Lung (tissue), 12 donors: ENCODE measurements around the gene ZNF555. TPM values are rescaled to one million over a fixed set of nuclear protein-coding genes. Genes with fewer than 3 reads are reported as not detected.
A peak's percentile ranks its signal among the peaks of the same experiment; 100 is the strongest.
"Not testable (repeated sequence)": the region's sequence is repeated elsewhere in the genome, so short reads cannot be mapped to it uniquely, and the experiment has no call there.

Experiments
- ATAC-seq: fragments of 200-7000 bp; cut with Tn5 transposase; one replicate; pipeline ENCODE4 v1.9.1; 2020; ENCODE audit warnings: moderate number of reproducible peaks; ENCODE audit not compliant: insufficient read depth, low FRiP score
- DNase-seq, 3 donors: peaks; one replicate each; pipeline ENCODE4 v3.0.0-alpha.2; 2013 to 2017
- H3K27ac ChIP-seq, 2 donors: one replicate each; pipeline ENCODE4 v1.5.1; 2013; ENCODE audit warnings: mild to moderate bottlenecking in 2 of 2, moderate library complexity in 2 of 2, control low read depth in 1 of 2, inconsistent platforms in 1 of 2, low read depth in 1 of 2, low read length in 1 of 2
- H3K27me3 ChIP-seq, 3 donors: one replicate each; pipeline ENCODE4 v1.5.1; 2013; ENCODE audit warnings: low read length in 2 of 3; ENCODE audit not compliant: control insufficient read depth in 3 of 3, insufficient read depth in 3 of 3
- H3K36me3 ChIP-seq, 4 donors: one replicate each; pipeline ENCODE4 v1.5.1; 2013; ENCODE audit warnings: low read length in 4 of 4, mild to moderate bottlenecking in 1 of 4, moderate library complexity in 1 of 4; ENCODE audit not compliant: control insufficient read depth in 4 of 4, insufficient read depth in 4 of 4
- H3K4me1 ChIP-seq, 5 donors: one replicate each; pipeline ENCODE4 v1.5.1; 2013; ENCODE audit warnings: low read length in 5 of 5, mild to moderate bottlenecking in 2 of 5, moderate library complexity in 1 of 5; ENCODE audit not compliant: control insufficient read depth in 5 of 5, insufficient read depth in 5 of 5
- H3K4me3 ChIP-seq: one replicate; pipeline ENCODE4 v1.5.1; 2013; ENCODE audit warnings: mild to moderate bottlenecking, control low read depth, moderate library complexity
- H3K9ac ChIP-seq, 2 donors: one replicate each; pipeline ENCODE4 v1.5.1; 2013; ENCODE audit warnings: low read length in 2 of 2, control low read depth in 1 of 2; ENCODE audit not compliant: insufficient read depth in 1 of 2
- H3K9me3 ChIP-seq, 4 donors: one replicate each; pipeline ENCODE4 v1.5.1; 2013; ENCODE audit warnings: low read length in 3 of 4, mild to moderate bottlenecking in 1 of 4, moderate library complexity in 1 of 4; ENCODE audit not compliant: control insufficient read depth in 4 of 4, insufficient read depth in 3 of 4
- CTCF ChIP-seq: IDR thresholded peaks from 2 replicates; pipeline ENCODE4 v1.5.1; 2012; ENCODE audit warnings: mild to moderate bottlenecking; ENCODE audit errors: control extremely low read depth, extremely low read depth
- WGBS, 2 donors: extraction: QIAGEN DNeasy Blood & Tissue Kit; methylation state at CpG; one replicate each; pipeline ENCODE4 v1.1.7; 2013; 5-methylcytosine and 5-hydroxymethylcytosine counted together
- polyA plus RNA-seq, 2 donors: library from polyadenylated mRNA; stranded (reverse); fragments of 200-250 nt; gene quantifications; one replicate each; pipeline ENCODE4 v1.2.1, GENCODE V29; 2013
- total RNA-seq, 2 donors: library from RNA; depleted of rRNA in 1 of 2; stranded (reverse); fragments of >200 nt in 1 of 2; gene quantifications; one replicate each; pipeline ENCODE4 v1.2.1, GENCODE V29; 2014 to 2021
- donor health status: control.
- donor health status: control.
- donor health status: Bipolar disorder and iron deficiency.
- donor health status: healthy.
- donor health status: DM: yes; HTN: yes; CAD: no.

ZNF555 gene
- total and polyA plus RNA-seq, 4 donors, result 1.6 to 9.6 (median 3.6) TPM

- no peak for TF ChIP-seq CTCF
- peaks cover 0 to 15% (median 0%) of the 10 kb centered on the region in 4 donors for H3K36me3 ChIP-seq
- no peak for ATAC-seq
- no peak overlapping the region for H3K9ac ChIP-seq
- no peak for DNase-seq
- H3K27ac ChIP-seq, result no peak overlapping the region
- H3K27me3 ChIP-seq, result no peaks in the 10 kb centered on the region
- no peaks in the 10 kb centered on the region for H3K9me3 ChIP-seq
- peaks cover 0 to 3% (median 0%) of the 10 kb centered on the region in 5 donors for H3K4me1 ChIP-seq
- WGBS, 2 donors, result 87 to 93% methylated on average over 15 of the region's 15 CpGs
- no peak overlapping the region for H3K4me3 ChIP-seq
Observed at GRCh38 chr19:2815923-2816322, 25.4 kb upstream of the ZNF555 start.

- peaks cover 0 to 15% (median 0%) of the 10 kb centered on the region in 4 donors for H3K36me3 ChIP-seq
- no peaks in the 10 kb centered on the region for H3K27me3 ChIP-seq
- H3K4me1 ChIP-seq, result peaks cover 0 to 3% (median 0%) of the 10 kb centered on the region in 5 donors
- DNase-seq, result no peak
- 91 to 93% methylated on average over 16 of the region's 16 CpGs for WGBS, 2 donors
- no peak overlapping the region for H3K4me3 ChIP-seq
- no peak for ATAC-seq
- H3K27ac ChIP-seq, result no peak overlapping the region
- H3K9ac ChIP-seq, result no peak overlapping the region
- no peak for TF ChIP-seq CTCF
- H3K9me3 ChIP-seq, result no peaks in the 10 kb centered on the region
Observed at GRCh38 chr19:2816641-2817040, 24.6 kb upstream of the ZNF555 start.

GRCh38 chr19:2817237-2817829 is 23.9 kb upstream of the ZNF555 start:
- not testable (repeated sequence) for H3K27me3 ChIP-seq, H3K27ac ChIP-seq, H3K4me1 ChIP-seq, ATAC-seq, H3K4me3 ChIP-seq, H3K9ac ChIP-seq, H3K9me3 ChIP-seq
- H3K36me3 ChIP-seq, result peaks cover 0 to 12% (median 0%) of the 10 kb centered on the region in 4 donors
- peak in 1 of 3 donors; percentile 4 for DNase-seq
- 74 to 83% methylated on average over 22 of the region's 22 CpGs for WGBS, 2 donors

GRCh38 chr19:2819540-2820111 is 21.6 kb upstream of the ZNF555 start, which contains the start of gene ZNF554:
TSS of gene ZNF554 (plus strand) at chr19:2819868. CDS start at chr19:2820072, 204 bp downstream.
- peak; percentile 98 for TF ChIP-seq CTCF
- 0% methylated on average over 41 to 64 of the region's 64 CpGs for WGBS, 2 donors
- DNase-seq, result peak; percentile 96 to 98 (median 98)
- peak within 1 kb of the TSS; percentile 63 to 67 for H3K9ac ChIP-seq
- peaks cover 0 to 7% (median 3%) of the 10 kb centered on the region in 4 donors for H3K36me3 ChIP-seq
- H3K27ac ChIP-seq, result peak within 1 kb of the TSS in 1 of 2 donors; percentile 76
- no peaks in the 10 kb centered on the region for H3K9me3 ChIP-seq
- ATAC-seq, result peak; percentile 97
- H3K4me3 ChIP-seq, result peak within 1 kb of the TSS; percentile 78
- peaks cover 0 to 3% (median 0%) of the 10 kb centered on the region in 5 donors for H3K4me1 ChIP-seq
- no peaks in the 10 kb centered on the region for H3K27me3 ChIP-seq
